ENCODE results near the gene HLA-DMB.

The HLA-DMB gene

DNA sequence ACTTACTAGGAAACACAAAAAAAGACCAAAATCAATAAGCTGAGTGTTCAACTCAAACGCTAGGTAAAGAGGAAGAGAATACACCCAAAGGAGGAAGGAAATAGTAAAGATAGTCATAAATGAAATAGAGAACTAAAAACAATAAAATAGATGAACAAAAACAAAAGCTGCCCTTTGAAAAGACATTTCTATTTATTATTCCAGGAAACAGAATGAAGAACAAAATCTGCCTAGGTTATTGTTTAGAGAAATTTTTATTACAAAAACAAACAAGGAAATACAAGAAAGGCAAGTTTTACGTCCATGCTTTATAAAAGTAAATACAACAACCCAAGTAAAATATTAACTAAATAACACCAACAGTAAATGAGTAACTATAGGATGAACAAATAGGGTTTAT is 20.1 kb downstream of the HLA-DMB start:
- no peak overlapping the region for H2AFZ ChIP-seq (ENCODE audit: low read depth)

DNA sequence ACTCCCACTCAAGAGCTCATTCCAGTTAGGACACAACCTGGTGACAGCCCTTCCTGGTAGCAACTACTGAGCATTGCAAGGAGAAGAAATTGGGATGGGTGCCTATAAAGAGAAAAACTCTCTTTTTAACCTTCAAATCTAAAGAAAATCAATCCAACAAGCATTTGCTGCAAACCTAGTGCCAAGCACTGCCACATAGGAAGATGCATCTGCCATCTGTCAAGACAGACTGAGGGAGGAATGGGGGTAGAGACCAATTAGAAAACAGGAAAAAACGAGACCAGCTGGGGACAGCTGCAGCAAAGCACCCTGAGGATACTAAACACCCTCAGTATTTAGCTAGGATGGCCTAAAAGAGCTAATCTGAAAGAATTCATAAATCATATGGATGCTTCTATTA is 27.9 kb downstream of the HLA-DMB start:
- H3K27ac ChIP-seq: no peak overlapping the region
- H4K20me1 ChIP-seq (ENCODE audit: insufficient read depth): no peaks in the 10 kb centered on the region
- no peaks in the 10 kb centered on the region for H3K27me3 ChIP-seq (ENCODE audit: insufficient read depth, low read depth)
- no peak overlapping the region for H3K4me3 ChIP-seq (IDR thresholded peaks at IDR 0.05; ENCODE audit: insufficient read depth, low read depth, low read length)
- H3K36me3 ChIP-seq (ENCODE audit: insufficient read depth): no peaks in the 10 kb centered on the region
- H2AFZ ChIP-seq (ENCODE audit: low read depth): no peak overlapping the region; the same call in 1 of the 2 replicates
- no peaks in the 10 kb centered on the region for H3K79me2 ChIP-seq (ENCODE audit: insufficient read depth, low read depth)
- no peak overlapping the region for H3K9ac ChIP-seq
- H3K4me1 ChIP-seq (ENCODE audit: low read depth, poor library complexity, severe bottlenecking): no peaks in the 10 kb centered on the region
- TF ChIP-seq CTCF (conservative IDR thresholded peaks at IDR 0.05; ENCODE audit: low read depth, low read length): no peak
- no peak overlapping the region for H3K4me2 ChIP-seq

More for the DNA sequence above, 20.1 kb downstream of the HLA-DMB start:
- no peak for TF ChIP-seq CTCF (conservative IDR thresholded peaks at IDR 0.05; ENCODE audit: low read depth, low read length)
- H4K20me1 ChIP-seq (ENCODE audit: insufficient read depth): no peaks in the 10 kb centered on the region
- H3K27me3 ChIP-seq (ENCODE audit: insufficient read depth, low read depth): no peaks in the 10 kb centered on the region
- no peaks in the 10 kb centered on the region for H3K79me2 ChIP-seq (ENCODE audit: insufficient read depth, low read depth)
- H3K36me3 ChIP-seq (ENCODE audit: insufficient read depth): no peaks in the 10 kb centered on the region
- no peak overlapping the region for H3K4me2 ChIP-seq
- H3K4me3 ChIP-seq (IDR thresholded peaks at IDR 0.05; ENCODE audit: insufficient read depth, low read depth, low read length): no peak overlapping the region
- no peaks in the 10 kb centered on the region for H3K4me1 ChIP-seq (ENCODE audit: low read depth, poor library complexity, severe bottlenecking)
- no peak overlapping the region for H3K27ac ChIP-seq
- no peak overlapping the region for H3K9ac ChIP-seq

DNA sequence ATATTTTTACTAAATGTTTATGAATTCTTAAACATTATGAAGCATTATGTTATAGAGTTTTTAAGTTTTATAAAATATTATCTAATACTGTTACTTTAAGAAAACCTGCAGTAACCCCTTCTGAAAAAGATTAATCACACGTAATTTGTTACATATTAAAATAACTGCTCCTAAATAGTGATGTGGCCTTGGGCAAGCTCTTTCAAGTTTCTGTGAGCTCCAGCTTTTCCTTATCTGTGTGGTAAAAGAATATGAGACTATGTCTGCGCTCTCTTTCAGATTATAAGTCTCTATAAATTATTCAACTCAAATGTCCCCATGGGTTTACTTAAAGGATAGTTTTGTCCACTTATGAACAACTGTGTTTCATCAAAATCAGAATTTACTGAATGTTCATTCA is 31.9 kb downstream of the HLA-DMB start:
- Histone ChIP-seq H3K9ac (no peak overlapping the region), H3K27ac (no peak overlapping the region), H3K27me3 (ENCODE audit: insufficient read depth, low read depth) (no peaks in the 10 kb centered on the region), H3K4me1 (ENCODE audit: low read depth, poor library complexity, severe bottlenecking) (no peaks in the 10 kb centered on the region), H3K79me2 (ENCODE audit: insufficient read depth, low read depth) (no peaks in the 10 kb centered on the region), H4K20me1 (ENCODE audit: insufficient read depth) (no peaks in the 10 kb centered on the region), H3K4me3 (IDR thresholded peaks at IDR 0.05; ENCODE audit: insufficient read depth, low read depth, low read length) (no peak overlapping the region), H3K36me3 (ENCODE audit: insufficient read depth) (no peaks in the 10 kb centered on the region), H3K4me2 (no peak overlapping the region), H2AFZ (ENCODE audit: low read depth) (no peak overlapping the region)
- TF ChIP-seq CTCF (conservative IDR thresholded peaks at IDR 0.05; ENCODE audit: low read depth, low read length): no peak

DNA sequence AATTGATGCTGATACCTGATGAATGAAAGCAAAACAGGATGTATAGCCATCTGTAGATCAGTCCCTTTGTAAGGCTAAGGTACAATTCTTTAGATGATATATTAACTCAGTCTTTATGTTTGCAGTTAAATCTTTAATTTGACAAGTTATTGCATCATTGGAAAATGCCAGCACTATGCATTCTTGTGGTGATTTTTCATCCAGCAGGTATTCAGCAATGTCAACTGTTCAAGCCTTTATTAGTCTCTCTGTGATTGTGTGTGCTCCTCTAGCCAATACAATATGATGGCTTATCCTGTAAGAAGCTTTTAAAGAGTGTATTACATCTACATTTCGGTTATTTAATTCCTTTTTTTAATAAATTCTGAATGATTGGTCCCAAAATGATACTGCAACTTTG is 34.3 kb downstream of the HLA-DMB start:
- no peak overlapping the region for H3K4me3 ChIP-seq (IDR thresholded peaks at IDR 0.05; ENCODE audit: insufficient read depth, low read depth, low read length)
- TF ChIP-seq CTCF (conservative IDR thresholded peaks at IDR 0.05; ENCODE audit: low read depth, low read length): no peak
- H3K27ac ChIP-seq: no peak overlapping the region
- no peaks in the 10 kb centered on the region for H4K20me1 ChIP-seq (ENCODE audit: insufficient read depth)
- H3K79me2 ChIP-seq (ENCODE audit: insufficient read depth, low read depth): no peaks in the 10 kb centered on the region
- H3K27me3 ChIP-seq (ENCODE audit: insufficient read depth, low read depth): no peaks in the 10 kb centered on the region
- no peaks in the 10 kb centered on the region for H3K36me3 ChIP-seq (ENCODE audit: insufficient read depth)
- H3K9ac ChIP-seq: no peak overlapping the region
- H3K4me1 ChIP-seq (ENCODE audit: low read depth, poor library complexity, severe bottlenecking): no peaks in the 10 kb centered on the region
- H3K4me2 ChIP-seq: no peak overlapping the region
- no peak overlapping the region for H2AFZ ChIP-seq (ENCODE audit: low read depth)
